Thyroid gland (tissue), 4 donors: Measurements from ENCODE around the gene WFIKKN1. TPM values are rescaled to one million over a fixed set of nuclear protein-coding genes. Genes with fewer than 3 reads are reported as not detected.

Experiments used
- DNase-seq, 2 donors: peaks; one replicate each; pipeline ENCODE4 v3.0.0-alpha.2; 2019
- H3K27ac ChIP-seq, 3 donors: fragments of 200-600 bp; sonication (generic); 1 replicate in 2 of 3; 2 replicates in 1 of 3; pipeline ENCODE4 v1.5.1; 2016 to 2019; ENCODE audit warnings: mild to moderate bottlenecking in 1 of 3, moderate library complexity in 1 of 3
- H3K27me3 ChIP-seq: fragments of 200-600 bp; sonication (generic); one replicate; pipeline ENCODE4 v1.5.1; 2019
- H3K36me3 ChIP-seq, 2 donors: fragments of 200-600 bp; sonication (generic); one replicate each; pipeline ENCODE4 v1.5.1; 2016 to 2019
- H3K4me1 ChIP-seq, 2 donors: fragments of 200-600 bp; sonication (generic); one replicate each; pipeline ENCODE4 v1.5.1; 2017 to 2019
- H3K4me3 ChIP-seq, 3 donors: fragments of 200-600 bp; sonication (generic); replicated peaks in 1 of 3; 1 replicate in 2 of 3; 2 replicates in 1 of 3; pipeline ENCODE4 v1.5.1; 2016; ENCODE audit warnings: mild to moderate bottlenecking in 1 of 3
- H3K9me3 ChIP-seq: fragments of 200-600 bp; sonication (generic); one replicate; pipeline ENCODE4 v1.5.1; 2017
- CTCF ChIP-seq, 6 experiments: fragments of 200-600 bp in 3 of 6; fragments of 450-650 bp in 3 of 6; sonication (generic) in 3 of 6; IDR thresholded peaks; one replicate each; pipeline ENCODE4 v1.5.1; 2016 to 2019; ENCODE audit warnings: antibody characterized with exemption in 6 of 6, mild to moderate bottlenecking in 2 of 6, inconsistent platforms in 1 of 6, moderate library complexity in 1 of 6
- POLR2A ChIP-seq, 2 donors: fragments of 450-650 bp; IDR thresholded peaks; one replicate each; pipeline ENCODE4 v1.6.1; 2017; ENCODE audit warnings: antibody characterized with exemption in 2 of 2, mild to moderate bottlenecking in 2 of 2, moderate library complexity in 1 of 2
- WGBS, 2 donors: methylation state at CpG; one replicate each; pipeline ENCODE4 v1.1.5; 2017; 5-methylcytosine and 5-hydroxymethylcytosine counted together
- intact Hi-C: fragments of 100-400 bp; cut with DNase I; formaldehyde crosslinking; loops from one replicate; pipeline ENCODE4 v1.15.1; 2023
- total RNA-seq, 4 donors: library from RNA; depleted of rRNA; stranded (reverse); fragments of >200 nt; gene quantifications; one replicate each; pipeline ENCODE4 v1.2.3, GENCODE V29; 2016

The WFIKKN1 gene
- total RNA-seq, 4 donors from 2014 or later = 0.13 to 1.8 (median 0.77) TPM

DNA sequence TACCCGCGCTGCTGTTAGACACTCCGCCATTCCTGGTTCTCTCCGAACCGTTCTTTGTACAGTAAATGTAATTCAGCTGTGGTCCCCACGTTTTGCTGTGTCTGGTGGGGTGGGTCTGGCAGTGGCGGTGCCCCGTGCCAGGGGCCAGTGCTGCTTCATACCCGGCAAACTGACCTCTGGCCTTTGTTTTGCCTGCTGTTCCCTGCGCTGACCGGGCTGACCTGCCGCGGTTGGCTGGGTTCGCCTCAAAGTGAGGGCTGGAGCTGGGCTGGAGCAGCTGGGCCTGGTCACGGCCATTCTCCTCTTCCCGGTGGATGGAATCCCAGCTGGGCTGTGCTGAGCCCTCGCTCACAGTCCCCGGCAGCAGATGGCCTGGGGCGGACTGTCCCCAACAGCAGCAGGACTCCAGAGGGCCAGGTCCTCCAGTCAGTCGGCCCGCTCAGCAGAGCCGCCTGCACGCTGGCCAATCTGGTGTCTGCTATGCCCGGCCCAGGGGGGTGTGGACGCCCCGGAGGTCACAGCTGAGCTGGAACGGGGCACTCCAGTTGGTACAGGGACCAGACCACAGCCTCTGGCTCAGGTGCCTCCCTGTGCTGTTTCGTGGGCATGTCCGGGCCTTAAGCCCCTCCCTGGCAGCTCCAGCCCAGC, 1.5 kb upstream of the WFIKKN1 start:
- TF ChIP-seq CTCF (IDR thresholded peaks at IDR 0.05) (no peak), POLR2A (IDR thresholded peaks at IDR 0.05) (no peak)
- 86 to 87% methylated on average over 16 to 19 of the region's 29 CpGs for WGBS, 2 donors
- Histone ChIP-seq H3K9me3 (no peaks in the 10 kb centered on the region), H3K4me3 (no peak overlapping the region), H3K36me3 (peaks cover 7 to 14% of the 10 kb centered on the region in 2 donors), H3K27ac (no peak overlapping the region), H3K4me1 (peaks cover 7 to 14% of the 10 kb centered on the region in 2 donors), H3K27me3 (no peaks in the 10 kb centered on the region)
- intact Hi-C loops = no loop called here
- DNase-seq = no peak

- Histone ChIP-seq H3K9me3 (no peaks in the 10 kb centered on the region), H3K4me1 (peaks cover 7 to 14% of the 10 kb centered on the region in 2 donors), H3K4me3 (no peak overlapping the region), H3K27me3 (no peaks in the 10 kb centered on the region), H3K36me3 (peaks cover 7 to 14% of the 10 kb centered on the region in 2 donors), H3K27ac (no peak overlapping the region)
- TF ChIP-seq POLR2A (IDR thresholded peaks at IDR 0.05) (no peak), CTCF (IDR thresholded peaks at IDR 0.05) (no peak)
- intact Hi-C loops = loop anchor here (5.0 kb wide), 1 partner anchor 38 kb away; the partner anchor contains the start of gene RAB40C
- WGBS, 2 donors = 92 to 100% methylated on average over 1 to 6 of the region's 11 CpGs
- DNase-seq = no peak
Observed at GRCh38 chr16:629833-630248, 944 bp upstream of the WFIKKN1 start.

GRCh38 chr16:630249-630814, 453 bp upstream of the WFIKKN1 start:
- Histone ChIP-seq H3K36me3 (peaks cover 7 to 14% of the 10 kb centered on the region in 2 donors), H3K9me3 (no peaks in the 10 kb centered on the region), H3K27me3 (no peaks in the 10 kb centered on the region), H3K4me3 (no peak overlapping the region), H3K4me1 (peaks cover 7 to 19% of the 10 kb centered on the region in 2 donors), H3K27ac (no peak overlapping the region)
- 45 to 65% methylated on average over 9 to 10 of the region's 29 CpGs for WGBS, 2 donors
- intact Hi-C loops = loop anchor here (5.0 kb wide), 1 partner anchor 38 kb away; the partner anchor contains the start of gene RAB40C
- TF ChIP-seq CTCF (IDR thresholded peaks at IDR 0.05) (no peak), POLR2A (IDR thresholded peaks at IDR 0.05) (no peak)
- no peak for DNase-seq

DNA sequence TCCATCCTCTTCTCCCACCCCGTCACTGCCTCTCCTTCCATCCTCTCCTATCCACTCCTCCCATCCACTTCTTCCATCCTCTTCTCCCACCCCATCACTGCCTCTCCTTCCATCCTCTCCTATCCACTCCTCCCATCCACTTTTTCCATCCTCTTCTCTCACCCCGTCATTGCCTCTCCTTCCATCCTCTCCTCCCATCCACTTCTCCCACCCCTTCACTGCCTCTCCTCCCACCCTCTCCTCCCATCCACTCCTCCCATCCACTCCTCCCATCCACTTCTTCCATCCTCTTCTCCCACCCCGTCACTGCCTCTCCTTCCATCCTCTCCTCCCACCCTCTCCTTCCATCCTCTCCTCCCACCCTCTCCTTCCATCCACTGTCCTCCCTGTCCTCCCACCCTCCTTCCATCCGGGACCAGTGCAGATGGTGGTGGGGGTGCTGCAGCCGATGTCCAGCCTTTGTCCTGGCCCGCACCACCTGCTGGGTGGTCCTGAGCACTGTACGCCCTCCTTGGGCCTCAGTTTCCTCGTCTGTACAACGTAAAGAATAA, 1.1 kb downstream of the WFIKKN1 start:
- H3K9me3 ChIP-seq = no peaks in the 10 kb centered on the region
- intact Hi-C loops = loop anchor here (5.0 kb wide), 1 partner anchor 40 kb away; the partner anchor contains the start of gene RAB40C
- WGBS, 2 donors = 59% methylated on average over 9 of the region's 9 CpGs
- DNase-seq = no peak
- peaks cover 7 to 8% of the 10 kb centered on the region in 2 donors for H3K36me3 ChIP-seq
- no peak overlapping the region for H3K4me3 ChIP-seq
- TF ChIP-seq POLR2A (IDR thresholded peaks at IDR 0.05) (no peak), CTCF (IDR thresholded peaks at IDR 0.05) (no peak)
- peaks cover 11 to 24% of the 10 kb centered on the region in 2 donors for H3K4me1 ChIP-seq
- H3K27me3 ChIP-seq = no peaks in the 10 kb centered on the region
- no peak overlapping the region for H3K27ac ChIP-seq
